NOMO-1 treated with dmso at 0.1 percent for 144 hours (cell line): ENCODE measurements around the gene PRR33.

Experiments
- DNase-seq: peaks from one replicate; lab custom pipeline; 2025; ENCODE audit not compliant: unreplicated experiment; lab: John Stamatoyannopoulos, UW

Gene PRR33

DNA sequence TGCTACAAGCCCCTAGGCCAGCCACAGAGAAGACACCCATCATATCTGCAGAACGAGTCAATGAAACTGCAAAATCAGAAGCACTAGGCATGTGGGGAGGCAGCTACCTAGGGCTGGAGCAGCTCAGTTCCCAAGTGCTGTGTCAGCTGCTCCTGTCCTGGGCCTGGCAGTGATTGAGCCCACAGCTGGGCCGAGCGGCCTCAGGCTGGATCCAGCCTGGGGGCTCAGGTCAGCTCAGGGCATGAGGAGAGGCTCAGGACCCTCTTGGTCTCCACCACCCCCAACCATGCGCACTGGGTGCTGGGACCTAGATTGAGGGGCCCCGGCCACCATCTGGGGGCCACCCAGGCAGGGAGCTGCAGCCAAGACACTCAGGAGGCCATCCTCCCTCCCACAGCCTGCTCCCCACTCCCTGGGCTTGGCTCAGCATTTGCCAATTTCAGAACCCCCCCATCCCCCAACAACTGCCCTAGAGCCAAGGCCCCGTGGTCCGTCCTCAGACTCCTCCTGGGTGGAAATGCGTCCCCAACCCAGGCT lies 25.4 kb upstream of the PRR33 start:
- DNase-seq = no peak

DNA sequence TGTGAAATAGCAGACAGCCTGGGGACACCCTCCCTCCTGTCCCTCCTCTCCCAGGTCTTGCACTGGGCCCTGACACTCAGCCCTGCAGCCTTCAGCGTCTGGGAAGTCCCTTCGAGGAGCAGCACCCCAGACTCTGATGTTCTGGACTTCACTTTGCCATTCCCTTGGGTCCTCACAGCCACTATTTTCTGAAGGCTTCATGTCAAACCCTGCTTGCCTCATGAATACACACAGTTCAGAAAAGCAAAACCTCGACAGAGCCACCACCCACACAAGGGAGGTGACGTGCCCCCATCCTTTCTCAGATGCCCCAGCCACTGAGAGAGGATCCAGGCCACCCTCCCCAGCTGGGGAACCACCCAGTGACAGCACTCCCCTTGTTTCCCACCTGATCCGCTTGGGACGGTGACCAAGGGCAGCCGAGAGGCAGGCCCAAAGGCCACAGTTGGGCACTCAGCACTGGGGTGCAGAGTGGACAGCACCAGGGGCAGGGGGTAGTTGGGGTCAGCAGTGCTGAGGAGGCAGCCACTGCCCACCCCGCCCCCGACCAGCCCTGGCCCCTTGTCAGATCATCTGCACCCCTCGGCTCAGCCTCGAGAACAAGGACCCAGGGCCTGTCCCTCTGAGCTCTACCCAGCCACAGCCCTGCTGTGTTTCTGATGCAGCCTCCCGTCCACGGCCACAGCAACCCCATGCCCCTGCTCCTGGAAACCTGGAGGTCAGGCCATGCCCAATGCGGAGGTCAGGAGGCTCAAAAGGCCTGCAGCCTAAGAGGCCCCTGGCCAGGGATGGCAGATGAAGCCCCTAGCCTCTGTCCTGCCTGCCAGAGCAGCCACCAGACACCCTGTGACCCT lies 24.7 kb upstream of the PRR33 start:
- DNase-seq = no peak

GRCh38 chr11:1915795-1916131 lies 24.1 kb upstream of the PRR33 start:
- DNase-seq = no peak

DNA sequence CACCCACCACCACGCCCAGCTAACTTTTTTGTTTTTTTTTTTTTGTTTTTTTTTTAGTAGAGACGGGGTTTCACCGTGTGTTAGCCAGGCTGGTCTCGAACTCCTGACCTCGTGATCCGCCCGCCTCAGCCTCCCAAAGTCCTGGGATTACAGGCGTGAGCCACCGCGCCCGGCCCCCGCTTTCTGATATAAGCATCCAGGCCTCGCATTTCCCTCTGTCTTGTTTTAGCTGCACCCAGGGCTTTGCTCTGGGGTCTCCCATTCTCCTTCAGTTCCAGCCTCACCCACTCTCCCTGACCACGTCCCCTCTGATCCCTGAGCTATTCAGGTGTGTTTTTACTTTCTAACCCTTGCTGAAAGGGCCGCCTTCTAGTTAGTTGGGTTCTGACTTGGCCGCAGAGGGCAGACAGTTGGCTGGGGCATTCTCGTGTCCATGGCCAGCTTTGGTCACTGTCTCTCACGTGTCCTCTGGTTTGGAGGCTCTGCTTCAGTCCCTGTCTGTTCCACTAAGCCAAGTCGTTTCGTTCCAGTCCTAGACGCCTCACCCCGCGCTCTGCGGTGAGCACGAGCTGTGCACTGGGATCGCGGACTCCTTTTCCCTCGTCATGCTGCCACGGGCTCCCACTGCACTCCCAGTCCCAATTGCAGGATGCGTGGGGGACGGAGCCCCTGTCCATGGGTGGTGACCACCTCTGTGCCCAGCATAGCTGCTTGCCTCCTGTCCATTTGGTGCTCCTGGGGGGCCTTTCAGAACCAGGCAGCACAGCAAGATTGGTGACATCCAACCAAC lies 21.8 kb upstream of the PRR33 start:
- no peak for DNase-seq

GRCh38 chr11:1912289-1912878 lies 20.7 kb upstream of the PRR33 start:
- DNase-seq = peak; percentile 30

- no peak for DNase-seq
Observed at GRCh38 chr11:1909524-1909923, 17.8 kb upstream of the PRR33 start.

DNA sequence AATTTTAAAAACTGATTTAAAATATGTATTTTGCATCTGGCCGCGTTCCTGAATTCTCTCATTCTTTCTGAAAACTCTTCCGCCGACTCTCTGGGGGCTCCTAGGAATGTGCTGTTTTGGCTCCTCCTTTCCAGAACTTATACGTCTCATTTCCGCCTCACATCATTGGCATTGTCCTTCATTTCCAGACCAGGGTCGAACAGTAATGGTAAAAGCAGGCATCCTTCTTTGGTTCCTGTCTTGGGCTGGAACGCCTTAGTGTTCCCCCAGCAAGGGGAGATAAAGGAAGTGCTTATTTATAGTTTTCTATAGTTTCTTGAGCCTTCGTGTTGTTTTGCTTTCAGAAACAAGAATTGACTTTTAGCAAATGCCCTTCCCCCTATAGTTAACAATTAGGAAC lies 16.9 kb upstream of the PRR33 start:
- DNase-seq = no peak

GRCh38 chr11:1906611-1907423 lies 15.1 kb upstream of the PRR33 start:
- DNase-seq = no peak

DNA sequence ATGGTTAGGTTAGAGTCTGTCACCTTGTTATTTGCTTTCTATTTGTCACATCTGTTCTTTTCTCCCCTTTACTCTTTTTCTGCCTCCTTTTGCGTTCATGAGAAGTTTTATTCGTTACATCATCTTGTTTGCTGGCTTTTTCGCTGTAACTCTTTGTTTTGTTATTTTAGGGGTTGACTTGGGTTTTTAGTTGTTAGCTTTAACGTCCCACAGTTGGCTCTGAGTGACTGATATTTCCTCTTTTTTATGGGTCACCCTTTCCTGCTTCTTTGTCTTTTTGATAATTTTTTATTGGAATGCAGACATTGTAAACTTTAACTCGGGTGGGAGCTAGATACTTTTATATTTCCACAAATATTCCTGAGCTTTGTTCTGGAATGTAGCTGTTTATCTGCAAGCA lies 14.5 kb upstream of the PRR33 start:
- DNase-seq = no peak

- DNase-seq = no peak
Observed at GRCh38 chr11:1899686-1900085, 8.0 kb upstream of the PRR33 start.

- no peak for DNase-seq
Observed at GRCh38 chr11:1899090-1899489, 7.4 kb upstream of the PRR33 start.

- no peak for DNase-seq
Observed at GRCh38 chr11:1896923-1897322, 5.2 kb upstream of the PRR33 start.

- DNase-seq = no peak
Observed at GRCh38 chr11:1896468-1896867, 4.8 kb upstream of the PRR33 start.

DNA sequence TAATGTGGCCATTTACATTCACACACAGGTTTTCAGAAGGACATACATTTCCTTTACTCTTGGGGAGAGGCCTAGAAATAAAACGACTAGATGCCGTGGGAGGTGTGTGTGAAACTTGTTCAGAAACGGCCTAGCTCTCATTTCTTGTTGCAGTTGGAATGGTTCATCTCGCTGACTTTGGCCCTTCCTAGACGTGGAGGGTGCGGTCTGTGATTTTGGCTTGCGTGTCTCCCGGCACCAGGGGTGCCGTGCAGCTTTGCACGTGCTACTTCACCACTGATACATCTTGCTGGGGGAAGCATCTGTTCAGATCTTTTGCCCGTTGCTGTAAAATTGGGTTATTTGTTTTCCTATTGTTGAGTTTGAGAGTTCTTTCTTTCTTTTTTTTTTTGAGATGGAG lies 3.1 kb upstream of the PRR33 start:
- DNase-seq = no peak

GRCh38 chr11:1893581-1894359 lies 2.1 kb upstream of the PRR33 start:
- DNase-seq = no peak

DNA sequence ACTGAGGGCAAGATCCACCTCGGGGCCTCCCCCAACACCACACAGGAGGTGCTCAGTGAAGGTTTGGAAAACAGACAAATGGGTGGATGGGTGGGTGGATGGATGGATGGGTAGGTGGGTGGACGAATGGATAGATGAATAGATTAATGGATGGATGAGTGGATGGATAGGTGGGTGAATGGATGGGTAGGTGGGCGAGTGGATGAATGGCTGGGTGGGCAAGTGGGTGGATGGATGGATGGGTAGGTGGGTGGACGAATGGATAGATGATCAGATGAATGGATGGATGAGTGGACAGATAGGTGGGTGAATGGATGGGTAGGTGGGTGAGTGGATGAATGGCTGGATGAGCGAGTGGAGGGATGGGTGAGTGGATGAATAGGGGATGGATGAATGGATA lies 863 bp upstream of the PRR33 start:
- DNase-seq = no peak

GRCh38 chr11:1892116-1892515 lies 421 bp upstream of the PRR33 start:
- DNase-seq = no peak

- DNase-seq = no peak
Observed at GRCh38 chr11:1890856-1891830, 552 bp downstream of the PRR33 start.
